Kidney (tissue), 14 donors: ENCODE results near the gene MYH15. TPM values are rescaled to one million over a fixed set of nuclear protein-coding genes. Genes with fewer than 3 reads are reported as not detected.

Source experiments
- DNase-seq, 5 donors: peaks; one replicate each; pipeline ENCODE4 v3.0.0-alpha.2; 2013 to 2020
- FAIRE-seq: peaks from 2 replicates; lab custom pipeline; 2012; peaks lifted over from hg19 to GRCh38; lab: Jason Lieb, UNC
- H3K27ac ChIP-seq, 2 donors: one replicate each; pipeline ENCODE4 v1.7.0; 2013; ENCODE audit warnings: low read depth in 2 of 2, low read length in 2 of 2, inconsistent platforms in 1 of 2
- H3K27me3 ChIP-seq: one replicate; pipeline ENCODE4 v1.7.1; 2013; ENCODE audit warnings: low read length, inconsistent platforms; ENCODE audit not compliant: control insufficient read depth, insufficient read depth
- H3K36me3 ChIP-seq, 3 donors: one replicate each; pipeline versions ENCODE4 v1.7.0 to v1.7.1; 2013; ENCODE audit warnings: low read length in 3 of 3, control low read depth in 1 of 3, inconsistent platforms in 1 of 3; ENCODE audit not compliant: insufficient read depth in 3 of 3, control insufficient read depth in 2 of 3
- H3K4me1 ChIP-seq, 3 donors: one replicate each; pipeline versions ENCODE4 v1.7.0 to v1.7.1; 2013; ENCODE audit warnings: low read length in 3 of 3, inconsistent platforms in 1 of 3, low read depth in 1 of 3; ENCODE audit not compliant: control insufficient read depth in 2 of 3, insufficient read depth in 2 of 3
- H3K4me3 ChIP-seq, 3 donors: one replicate each; pipeline versions ENCODE4 v1.7.0 to v1.8.1; 2013; ENCODE audit warnings: low read length in 3 of 3, control low read depth in 1 of 3, inconsistent platforms in 1 of 3
- H3K9ac ChIP-seq, 3 donors: one replicate each; pipeline versions ENCODE4 v1.7.0 to v1.7.1; 2013; ENCODE audit warnings: low read length in 3 of 3, control low read depth in 1 of 3, inconsistent platforms in 1 of 3
- H3K9me3 ChIP-seq, 3 donors: one replicate each; pipeline versions ENCODE4 v1.7.0 to v1.7.1; 2013; ENCODE audit warnings: low read length in 3 of 3, control low read depth in 1 of 3, inconsistent platforms in 1 of 3; ENCODE audit not compliant: control insufficient read depth in 2 of 3, insufficient read depth in 1 of 3
- intact Hi-C: fragments of 100-400 bp; cut with DNase I; formaldehyde crosslinking; loops from one replicate; pipeline ENCODE4 v1.11.1; 2022
- polyA plus RNA-seq: library from polyadenylated mRNA; stranded (reverse); fragments of 350-450 nt; fragmentation: Illumina TruSeq; extraction: RNeasy Lipid Tissue Mini Kit (QIAGEN cat#74804); gene quantifications from one replicate; pipeline ENCODE4 v1.2.3, GENCODE V29; 2014; ENCODE audit warnings: low read depth, low replicate concordance; ENCODE audit not compliant: insufficient read depth
- total RNA-seq: library from RNA; stranded (reverse); fragmentation: NEBNext Ultra II Directional; extraction: Animal tissue kit (Norgen Biotek cat#: 25700); gene quantifications from one replicate; pipeline ENCODE4 v1.2.1, GENCODE V29; 2021
- TF ChIP-seq, protein P1 (sequence below): IDR thresholded peaks from 3 replicates; pipeline ENCODE4 v1.5.1; 2012; ENCODE audit warnings: mild to moderate bottlenecking, moderate library complexity, borderline replicate concordance; ENCODE audit not compliant: insufficient read depth; ENCODE audit errors: extremely low read depth
- donor health status: control.
- donor health status: control.
- donor health status: control.
- donor health status: control.
- donor health status: control.
- donor health status: DM: yes; HTN: yes; CAD: no.
- donor health status: Normal renal cell carcinoma (clear cell type).

MYH15 gene
- total and polyA plus RNA-seq, 2 donors from 2014 or later: 0.44 TPM; not detected in 1

DNA sequence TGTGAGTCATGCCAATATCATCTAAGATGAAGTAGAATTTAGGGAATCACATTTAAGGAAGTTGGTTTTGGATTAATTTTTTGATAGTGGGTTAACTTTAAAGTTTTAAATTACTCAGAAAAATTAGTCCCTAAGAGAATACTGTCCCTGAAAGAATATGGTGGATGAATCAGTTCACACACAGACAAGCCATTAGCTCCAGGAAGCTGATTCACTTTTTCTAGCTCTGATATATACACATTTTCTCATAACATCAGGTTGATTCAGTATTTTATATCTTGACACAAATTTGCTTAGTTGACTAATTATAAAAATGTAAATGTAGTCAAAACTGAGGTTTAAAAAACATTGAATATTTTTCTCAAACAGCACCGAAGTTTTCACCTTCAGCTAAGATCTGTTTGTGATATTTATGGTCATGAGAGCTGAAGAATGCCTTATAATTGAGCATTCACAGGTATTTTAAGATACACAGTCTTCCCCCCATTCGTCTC, 55.1 kb downstream of the MYH15 start:
- DNase-seq (no peak), FAIRE-seq (no peak)
- TF ChIP-seq, protein P1, sequence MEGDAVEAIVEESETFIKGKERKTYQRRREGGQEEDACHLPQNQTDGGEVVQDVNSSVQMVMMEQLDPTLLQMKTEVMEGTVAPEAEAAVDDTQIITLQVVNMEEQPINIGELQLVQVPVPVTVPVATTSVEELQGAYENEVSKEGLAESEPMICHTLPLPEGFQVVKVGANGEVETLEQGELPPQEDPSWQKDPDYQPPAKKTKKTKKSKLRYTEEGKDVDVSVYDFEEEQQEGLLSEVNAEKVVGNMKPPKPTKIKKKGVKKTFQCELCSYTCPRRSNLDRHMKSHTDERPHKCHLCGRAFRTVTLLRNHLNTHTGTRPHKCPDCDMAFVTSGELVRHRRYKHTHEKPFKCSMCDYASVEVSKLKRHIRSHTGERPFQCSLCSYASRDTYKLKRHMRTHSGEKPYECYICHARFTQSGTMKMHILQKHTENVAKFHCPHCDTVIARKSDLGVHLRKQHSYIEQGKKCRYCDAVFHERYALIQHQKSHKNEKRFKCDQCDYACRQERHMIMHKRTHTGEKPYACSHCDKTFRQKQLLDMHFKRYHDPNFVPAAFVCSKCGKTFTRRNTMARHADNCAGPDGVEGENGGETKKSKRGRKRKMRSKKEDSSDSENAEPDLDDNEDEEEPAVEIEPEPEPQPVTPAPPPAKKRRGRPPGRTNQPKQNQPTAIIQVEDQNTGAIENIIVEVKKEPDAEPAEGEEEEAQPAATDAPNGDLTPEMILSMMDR: no peak
- H3K4me1 ChIP-seq: no peaks in the 10 kb centered on the region
- no peaks in the 10 kb centered on the region for H3K27me3 ChIP-seq
- intact Hi-C loops: no loop called here
- H3K27ac ChIP-seq: no peak overlapping the region
- no peak overlapping the region for H3K4me3 ChIP-seq
- H3K9ac ChIP-seq: no peak overlapping the region
- no peaks in the 10 kb centered on the region for H3K36me3 ChIP-seq
- H3K9me3 ChIP-seq: no peaks in the 10 kb centered on the region

DNA sequence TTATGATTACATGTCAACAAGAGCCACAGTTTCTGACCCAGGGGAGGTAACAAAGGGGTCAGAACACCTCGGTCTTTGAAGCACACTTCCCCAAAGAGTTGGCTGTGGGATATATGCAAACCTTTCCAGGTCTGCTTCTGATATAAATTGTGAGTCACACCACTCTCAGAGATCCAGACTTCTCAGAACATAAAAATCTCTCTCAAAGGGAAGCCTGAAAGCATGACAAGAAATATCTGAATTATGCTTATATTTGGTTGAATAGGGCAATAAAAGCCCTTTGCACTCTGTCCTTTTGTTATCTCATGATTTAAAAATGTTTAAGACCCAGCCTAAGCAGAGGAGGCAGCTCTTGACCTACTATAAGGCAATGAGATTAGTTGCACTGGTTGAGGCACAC, 56.8 kb downstream of the MYH15 start:
- no peak overlapping the region for H3K4me3 ChIP-seq
- no peak overlapping the region for H3K27ac ChIP-seq
- no peak overlapping the region for H3K9ac ChIP-seq
- FAIRE-seq (no peak), DNase-seq (no peak)
- H3K36me3 ChIP-seq: no peaks in the 10 kb centered on the region
- TF ChIP-seq, protein P1: no peak
- H3K4me1 ChIP-seq: no peaks in the 10 kb centered on the region
- no peaks in the 10 kb centered on the region for H3K27me3 ChIP-seq
- no peaks in the 10 kb centered on the region for H3K9me3 ChIP-seq
- intact Hi-C loops: no loop called here

DNA sequence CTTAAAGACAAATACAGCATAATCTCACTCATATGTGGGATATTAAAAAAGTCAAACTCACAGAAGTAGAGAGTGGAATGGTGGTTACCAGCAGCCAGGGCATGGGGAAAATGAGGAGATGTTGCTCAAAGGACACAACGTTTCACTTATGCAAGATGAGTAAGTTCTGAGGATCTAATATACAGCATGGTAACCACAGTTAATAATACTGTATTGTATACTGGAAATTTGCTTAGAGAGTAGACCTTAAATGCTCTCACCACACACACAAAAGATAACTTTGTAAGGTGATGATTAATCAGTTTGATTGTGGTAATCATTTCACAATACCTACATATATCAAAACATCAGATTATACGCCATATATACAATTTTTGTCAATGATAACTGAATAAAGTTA, 60.0 kb downstream of the MYH15 start:
- TF ChIP-seq, protein P1: no peak
- no peak overlapping the region for H3K4me3 ChIP-seq
- peaks cover 0 to 6% (median 0%) of the 10 kb centered on the region in 3 donors for H3K9me3 ChIP-seq
- intact Hi-C loops: no loop called here
- DNase-seq (no peak), FAIRE-seq (peak; percentile 38)
- H3K27me3 ChIP-seq: no peaks in the 10 kb centered on the region
- no peaks in the 10 kb centered on the region for H3K4me1 ChIP-seq
- H3K27ac ChIP-seq: no peak overlapping the region
- no peaks in the 10 kb centered on the region for H3K36me3 ChIP-seq
- no peak overlapping the region for H3K9ac ChIP-seq

DNA sequence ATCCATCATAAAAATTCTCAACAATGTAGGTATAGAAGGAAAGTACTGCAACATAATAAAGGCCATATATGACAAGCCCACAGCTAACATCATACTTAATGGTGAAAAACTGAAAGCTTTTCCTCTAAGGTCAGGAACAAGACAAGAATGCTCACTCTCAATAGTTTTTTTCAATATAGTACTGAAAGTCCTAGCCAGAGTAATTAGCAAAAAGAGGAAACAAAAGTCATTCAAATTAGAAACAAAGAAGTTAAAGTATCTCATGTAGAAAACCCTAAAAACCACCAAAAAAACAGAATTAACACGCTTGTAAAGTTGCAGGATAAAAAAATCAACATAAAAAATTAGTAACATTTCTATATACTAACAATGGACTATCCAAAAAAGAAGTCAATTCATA, 61.8 kb downstream of the MYH15 start:
- Histone ChIP-seq H3K4me1 (no peaks in the 10 kb centered on the region), H3K4me3 (no peak overlapping the region), H3K27me3 (no peaks in the 10 kb centered on the region), H3K27ac (no peak overlapping the region), H3K9me3 (peaks cover 0 to 6% (median 0%) of the 10 kb centered on the region in 3 donors), H3K36me3 (no peaks in the 10 kb centered on the region), H3K9ac (no peak overlapping the region)
- DNase-seq: no peak
- intact Hi-C loops: no loop called here
- TF ChIP-seq, protein P1: no peak
- FAIRE-seq: peak; percentile 78
